CD4-positive, alpha-beta T cell treated with Interleukin-6 at 100 ng/mL for 8 hours (primary cell): Measurements from ENCODE around the gene SLC25A10.
"Not testable (repeated sequence)": the region's sequence is repeated elsewhere in the genome, so short reads cannot be mapped to it uniquely, and the experiment has no call there.

Experiments used
- DNase-seq: peaks from one replicate; pipeline ENCODE4 v3.0.0-alpha.2; 2020; ENCODE audit warnings: mixed read lengths, low spot score

Gene SLC25A10

GRCh38 chr17:81711814-81712467 is at the start of gene SLC25A10:
Gene SLC25A10 (plus strand): TSS chr17:81712284. CDS start chr17:81712427, 143 bp downstream.
- DNase-seq: peak; percentile 79

- DNase-seq: no peak
Observed at GRCh38 chr17:81664051-81664470, 48.0 kb upstream of the SLC25A10 start.

- DNase-seq: no peak
Observed at GRCh38 chr17:81665205-81666091, 46.6 kb upstream of the SLC25A10 start.

GRCh38 chr17:81666092-81666341 is 46.1 kb upstream of the SLC25A10 start:
- peak; percentile 18 for DNase-seq

- peak; percentile 92 for DNase-seq
Observed at GRCh38 chr17:81666342-81667191, 45.5 kb upstream of the SLC25A10 start, which contains the start of the genes CCDC137 and OXLD1. Gene CCDC137 (plus strand): TSS chr17:81666737. CDS start chr17:81666767, 30 bp downstream. Gene OXLD1 (minus strand): TSS chr17:81666605. CDS start chr17:81666577, 28 bp downstream.

- no peak for DNase-seq
Observed at GRCh38 chr17:81667754-81668153, 44.3 kb upstream of the SLC25A10 start.

GRCh38 chr17:81672504-81672903 is 39.6 kb upstream of the SLC25A10 start:
- DNase-seq: no peak

GRCh38 chr17:81672954-81673353 is 39.1 kb upstream of the SLC25A10 start:
- DNase-seq: no peak

GRCh38 chr17:81673561-81674258 is 38.4 kb upstream of the SLC25A10 start:
- no peak for DNase-seq

GRCh38 chr17:81675515-81676221 is 36.4 kb upstream of the SLC25A10 start:
- not testable (repeated sequence) for DNase-seq

GRCh38 chr17:81676906-81677305 is 35.2 kb upstream of the SLC25A10 start:
- DNase-seq: no peak

- DNase-seq: no peak
Observed at GRCh38 chr17:81680150-81680549, 31.9 kb upstream of the SLC25A10 start.

GRCh38 chr17:81681672-81682071 is 30.4 kb upstream of the SLC25A10 start:
- DNase-seq: no peak

- DNase-seq: no peak
Observed at GRCh38 chr17:81682565-81683207, 29.4 kb upstream of the SLC25A10 start.

- DNase-seq: no peak
Observed at GRCh38 chr17:81683208-81683583, 28.9 kb upstream of the SLC25A10 start.

GRCh38 chr17:81683584-81684441 is 28.3 kb upstream of the SLC25A10 start, which contains the start of the genes ARL16 and HGS:
Gene ARL16 (minus strand): TSS chr17:81683797. CDS start chr17:81683753, 44 bp downstream.
Gene HGS (plus strand): TSS chr17:81684011. CDS start chr17:81684067, 56 bp downstream.
- DNase-seq: peak; percentile 96

GRCh38 chr17:81684442-81684911 is 27.6 kb upstream of the SLC25A10 start:
- DNase-seq: no peak

- DNase-seq: no peak
Observed at GRCh38 chr17:81685108-81685507, 27.0 kb upstream of the SLC25A10 start.

- no peak for DNase-seq
Observed at GRCh38 chr17:81686614-81687013, 25.5 kb upstream of the SLC25A10 start.
